HG03139 (cell line): Measurements from ENCODE around the gene HNRNPF.

ENCODE experiments used
- ATAC-seq: cut with Tn5 transposase; IDR thresholded peaks from one replicate; pipeline ENCODE4 v1.9.1; 2021; ENCODE audit not compliant: unreplicated experiment

The HNRNPF gene

GRCh38 chr10:43377424-43377883, 31.5 kb downstream of the HNRNPF start:
- no peak for ATAC-seq

- ATAC-seq: no peak
Observed at GRCh38 chr10:43376828-43377423, 32.1 kb downstream of the HNRNPF start.

GRCh38 chr10:43376046-43376635, 32.8 kb downstream of the HNRNPF start:
- no peak for ATAC-seq

- no peak for ATAC-seq
Observed at GRCh38 chr10:43375401-43376020, 33.5 kb downstream of the HNRNPF start.

GRCh38 chr10:43374194-43374593, 34.8 kb downstream of the HNRNPF start:
- ATAC-seq: no peak

- no peak for ATAC-seq
Observed at GRCh38 chr10:43373461-43373860, 35.5 kb downstream of the HNRNPF start.

GRCh38 chr10:43372765-43373361, 36.1 kb downstream of the HNRNPF start:
- ATAC-seq: no peak

- ATAC-seq: no peak
Observed at GRCh38 chr10:43371418-43371817, 37.6 kb downstream of the HNRNPF start, which contains the start of gene FXYD4. Gene FXYD4 (plus strand): TSS chr10:43371636. CDS start chr10:43373747, 2,111 bp downstream.

- ATAC-seq: no peak
Observed at GRCh38 chr10:43370671-43371215, 38.2 kb downstream of the HNRNPF start.

GRCh38 chr10:43369921-43370320, 39.1 kb downstream of the HNRNPF start:
- ATAC-seq: no peak

- ATAC-seq: no peak
Observed at GRCh38 chr10:43365001-43365400, 44.0 kb downstream of the HNRNPF start.

- peak; percentile 95 for ATAC-seq
Observed at GRCh38 chr10:43362191-43362839, 46.7 kb downstream of the HNRNPF start.

GRCh38 chr10:43361547-43362190, 47.3 kb downstream of the HNRNPF start:
- no peak for ATAC-seq

GRCh38 chr10:43360086-43360485, 48.9 kb downstream of the HNRNPF start:
- no peak for ATAC-seq

GRCh38 chr10:43355749-43356371, 53.1 kb downstream of the HNRNPF start:
- no peak for ATAC-seq

- ATAC-seq: no peak
Observed at GRCh38 chr10:43354879-43355380, 54.1 kb downstream of the HNRNPF start.

GRCh38 chr10:43354330-43354635, 54.7 kb downstream of the HNRNPF start:
- no peak for ATAC-seq

- ATAC-seq: no peak
Observed at GRCh38 chr10:43353495-43354329, 55.3 kb downstream of the HNRNPF start.

- no peak for ATAC-seq
Observed at GRCh38 chr10:43352951-43353350, 56.0 kb downstream of the HNRNPF start.
